BJ (cell line): Measurements from ENCODE around the gene IWS1. TPM values are rescaled to one million over a fixed set of nuclear protein-coding genes. Genes with fewer than 3 reads are reported as not detected.

Source experiments
- CTCF ChIA-PET: fragments of 350-600 bp; formaldehyde crosslinking; extraction: SDS; loops from one replicate; lab custom pipeline; 2021; ENCODE audit warnings: antibody characterized with exemption, inconsistent platforms; lab: Yijun Ruan, JAX
- POLR2A ChIA-PET: fragments of 300-600 bp; sonication (Branson Sonifier 250); formaldehyde crosslinking; extraction: SDS; loops from one replicate; lab custom pipeline; 2021; ENCODE audit warnings: antibody characterized with exemption; lab: Charles Lee
- DNase-seq: peaks from one replicate; pipeline ENCODE4 v3.0.0-alpha.2; 2011; ENCODE audit warnings: low read depth
- H3K27me3 ChIP-seq: 2 replicates; pipeline ENCODE4 v1.6.0; 2011; ENCODE audit warnings: low read length; ENCODE audit not compliant: control insufficient read depth, insufficient read depth
- H3K36me3 ChIP-seq: 2 replicates; pipeline ENCODE4 v1.5.1; 2011; ENCODE audit warnings: low read length; ENCODE audit not compliant: control insufficient read depth, insufficient read depth
- H3K4me3 ChIP-seq: 2 replicates; pipeline ENCODE4 v1.5.1; 2011; ENCODE audit warnings: low read depth, mild to moderate bottlenecking, control low read depth, low read length
- CTCF ChIP-seq: IDR thresholded peaks from 2 replicates; pipeline ENCODE4 v1.5.1; 2011; ENCODE audit warnings: low read depth, mild to moderate bottlenecking, control low read depth, inconsistent platforms, low read length, moderate library complexity; ENCODE audit not compliant: insufficient read depth
- polyA plus RNA-seq: library from polyadenylated mRNA; depleted of rRNA; stranded (reverse); fragments of >200 nt; gene quantifications from 2 replicates; pipeline ENCODE4 v1.2.3, GENCODE V29; 2011

Gene IWS1
- polyA plus RNA-seq, 1 experiment, result 23.9 TPM

GRCh38 chr2:127463155-127463991 lies 62.9 kb downstream of the IWS1 start:
- H3K36me3 ChIP-seq, result no peaks in the 10 kb centered on the region
- TF ChIP-seq CTCF, result no peak
- H3K27me3 ChIP-seq, result no peaks in the 10 kb centered on the region
- H3K4me3 ChIP-seq, result no peak overlapping the region
- no peak for DNase-seq
- ChIA-PET POLR2A (no interaction called here), CTCF (interaction anchor here (0.6 to 0.9 kb wide), 2 partner anchors 139 to 272 kb away, joined by 3 read pairs; no protein-coding TSS in a partner anchor)

- Histone ChIP-seq H3K27me3 (no peaks in the 10 kb centered on the region), H3K4me3 (no peak overlapping the region), H3K36me3 (no peaks in the 10 kb centered on the region)
- DNase-seq, result no peak
- no peak for TF ChIP-seq CTCF
- CTCF ChIA-PET, result interaction anchor here (0.9 kb wide), 1 partner anchor 139 kb away, joined by 3 read pairs; no protein-coding TSS in a partner anchor
- POLR2A ChIA-PET, result no interaction called here
Measured at GRCh38 chr2:127462461-127462860, 63.8 kb downstream of the IWS1 start.

- H3K4me3 ChIP-seq, result no peak overlapping the region
- no peaks in the 10 kb centered on the region for H3K36me3 ChIP-seq
- no peak for TF ChIP-seq CTCF
- ChIA-PET POLR2A (no interaction called here), CTCF (interaction anchor here (0.6 to 0.8 kb wide), 2 partner anchors 64 to 100 kb away, joined by 3 read pairs; no protein-coding TSS in a partner anchor)
- H3K27me3 ChIP-seq, result no peaks in the 10 kb centered on the region
- DNase-seq, result no peak
Measured at GRCh38 chr2:127456960-127457359, 69.3 kb downstream of the IWS1 start.

- no peak for DNase-seq
- CTCF ChIA-PET, result no interaction called here
- Histone ChIP-seq H3K27me3 (no peaks in the 10 kb centered on the region), H3K4me3 (no peak overlapping the region), H3K36me3 (no peaks in the 10 kb centered on the region)
- no peak for TF ChIP-seq CTCF
- POLR2A ChIA-PET, result no interaction called here
Measured at GRCh38 chr2:127455566-127456493, 70.5 kb downstream of the IWS1 start.
